Stimulated activated CD8-positive, alpha-beta memory T cell treated with anti-CD3 and anti-CD28 coated beads, Interleukin-4, amount 100 ng/mL, for 4 hours (primary cell): Measurements from ENCODE around the gene ZBTB21.
"Not testable (repeated sequence)": the region's sequence is repeated elsewhere in the genome, so short reads cannot be mapped to it uniquely, and the experiment has no call there.

Experiments used
- DNase-seq, 2 donors: peaks; one replicate each; pipeline ENCODE4 v3.0.0-alpha.2; 2020; ENCODE audit warnings: low read depth in 2 of 2, low spot score in 1 of 2

ZBTB21 gene

GRCh38 chr21:41995577-41995976 is 14.6 kb downstream of the ZBTB21 start:
- no peak for DNase-seq

- DNase-seq: not testable (repeated sequence)
Measured at GRCh38 chr21:41994613-41995012, 15.5 kb downstream of the ZBTB21 start.

- no peak for DNase-seq
Measured at GRCh38 chr21:41993744-41994143, 16.4 kb downstream of the ZBTB21 start.

GRCh38 chr21:41992576-41992975 is 17.6 kb downstream of the ZBTB21 start:
- DNase-seq: no peak

GRCh38 chr21:41991659-41992058 is 18.5 kb downstream of the ZBTB21 start:
- DNase-seq: no peak

GRCh38 chr21:41989698-41990097 is 20.5 kb downstream of the ZBTB21 start:
- DNase-seq: no peak

GRCh38 chr21:41987310-41987709 is 22.9 kb downstream of the ZBTB21 start:
- no peak for DNase-seq

GRCh38 chr21:41985662-41986416 is 24.3 kb downstream of the ZBTB21 start:
- DNase-seq: no peak

GRCh38 chr21:41983229-41983628 is 26.9 kb downstream of the ZBTB21 start:
- no peak for DNase-seq

- no peak for DNase-seq
Measured at GRCh38 chr21:41980561-41980960, 29.6 kb downstream of the ZBTB21 start.

- no peak for DNase-seq
Measured at GRCh38 chr21:41979751-41980369, 30.3 kb downstream of the ZBTB21 start.

- no peak for DNase-seq
Measured at GRCh38 chr21:41979335-41979734, 30.8 kb downstream of the ZBTB21 start.

GRCh38 chr21:41977034-41977950 is 32.9 kb downstream of the ZBTB21 start:
- DNase-seq: no peak

GRCh38 chr21:41976611-41977010 is 33.5 kb downstream of the ZBTB21 start:
- no peak for DNase-seq

- DNase-seq: no peak
Measured at GRCh38 chr21:41975391-41976272, 34.5 kb downstream of the ZBTB21 start.

- no peak for DNase-seq
Measured at GRCh38 chr21:41974752-41975053, 35.5 kb downstream of the ZBTB21 start.

GRCh38 chr21:41973861-41974751 is 36.1 kb downstream of the ZBTB21 start:
- no peak for DNase-seq

- DNase-seq: no peak
Measured at GRCh38 chr21:41973427-41973831, 36.7 kb downstream of the ZBTB21 start.

- no peak for DNase-seq
Measured at GRCh38 chr21:41972511-41973205, 37.5 kb downstream of the ZBTB21 start.
